ENCODE results near the gene THRAP3.

The THRAP3 gene

DNA sequence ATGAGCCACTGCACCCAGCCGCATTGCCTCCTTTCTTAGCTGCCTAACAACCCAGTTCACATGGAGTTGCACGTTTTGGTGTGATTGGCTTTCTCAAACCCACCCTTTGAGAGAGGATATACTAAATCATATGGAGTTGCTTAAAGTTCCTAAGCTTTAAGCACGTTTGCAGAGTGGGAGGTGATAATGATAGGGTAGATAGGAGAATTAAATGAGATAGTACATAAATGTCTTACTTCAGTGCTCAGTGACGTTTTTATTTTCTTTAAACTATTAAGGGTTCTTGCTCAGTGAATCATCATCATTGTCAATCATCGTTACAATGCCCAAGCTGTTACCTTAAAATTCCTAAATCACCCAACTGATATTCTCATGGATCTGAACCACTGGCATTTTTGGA lies 79.0 kb downstream of the THRAP3 start:
- no peak for DNase-seq

DNA sequence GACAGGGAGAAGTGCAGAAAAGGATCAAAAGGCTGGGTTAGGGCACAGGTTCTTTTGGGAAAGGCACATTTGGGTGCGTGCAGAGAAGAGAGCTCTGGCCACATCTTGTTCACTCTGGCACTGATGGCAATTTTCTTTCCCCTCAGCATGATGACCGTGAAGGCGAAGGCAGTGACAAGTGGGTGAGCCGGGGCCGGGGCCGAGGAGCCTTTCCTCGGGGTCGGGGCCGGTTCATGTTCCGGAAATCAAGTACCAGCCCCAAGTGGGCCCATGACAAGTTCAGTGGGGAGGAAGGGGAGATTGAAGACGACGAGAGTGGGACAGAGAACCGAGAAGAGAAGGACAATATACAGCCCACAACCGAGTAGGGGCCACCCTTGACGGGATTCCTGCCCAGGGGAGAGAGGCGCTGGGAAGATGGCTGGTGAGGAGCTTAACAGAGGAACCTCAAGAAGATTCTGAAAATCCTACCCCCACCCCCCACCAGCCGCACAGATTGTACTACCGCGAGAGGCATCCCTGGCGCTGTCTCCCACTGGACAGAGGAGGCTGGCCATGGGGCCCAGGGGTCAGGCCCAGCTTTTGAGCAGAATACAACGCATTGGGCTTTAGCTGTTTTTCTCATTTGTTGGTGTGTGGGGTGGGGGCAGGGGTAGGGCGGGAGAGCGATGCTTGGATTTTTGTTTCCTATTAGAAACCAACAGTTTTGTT lies 79.6 kb downstream of the THRAP3 start:
- no peak for DNase-seq

DNA sequence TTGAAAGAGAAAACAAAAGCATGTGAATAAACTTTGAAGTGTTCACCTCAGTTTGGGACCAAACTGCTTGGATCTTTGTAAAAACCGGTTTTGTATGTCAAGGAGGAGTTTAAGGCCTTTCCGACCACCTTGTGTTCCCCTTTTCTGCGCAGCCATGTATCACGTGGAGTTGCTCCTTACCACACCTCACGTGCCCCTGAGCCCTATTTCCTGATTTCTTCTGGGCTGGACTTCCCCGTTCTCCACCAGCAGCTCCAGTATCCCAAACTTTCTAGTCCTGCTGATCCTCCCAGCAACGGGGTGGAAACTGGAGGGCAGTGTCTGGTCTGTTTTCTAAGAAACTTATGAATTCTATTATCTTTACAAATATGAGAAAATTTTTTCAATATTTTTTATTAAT lies 80.3 kb downstream of the THRAP3 start:
- no peak for DNase-seq

DNA sequence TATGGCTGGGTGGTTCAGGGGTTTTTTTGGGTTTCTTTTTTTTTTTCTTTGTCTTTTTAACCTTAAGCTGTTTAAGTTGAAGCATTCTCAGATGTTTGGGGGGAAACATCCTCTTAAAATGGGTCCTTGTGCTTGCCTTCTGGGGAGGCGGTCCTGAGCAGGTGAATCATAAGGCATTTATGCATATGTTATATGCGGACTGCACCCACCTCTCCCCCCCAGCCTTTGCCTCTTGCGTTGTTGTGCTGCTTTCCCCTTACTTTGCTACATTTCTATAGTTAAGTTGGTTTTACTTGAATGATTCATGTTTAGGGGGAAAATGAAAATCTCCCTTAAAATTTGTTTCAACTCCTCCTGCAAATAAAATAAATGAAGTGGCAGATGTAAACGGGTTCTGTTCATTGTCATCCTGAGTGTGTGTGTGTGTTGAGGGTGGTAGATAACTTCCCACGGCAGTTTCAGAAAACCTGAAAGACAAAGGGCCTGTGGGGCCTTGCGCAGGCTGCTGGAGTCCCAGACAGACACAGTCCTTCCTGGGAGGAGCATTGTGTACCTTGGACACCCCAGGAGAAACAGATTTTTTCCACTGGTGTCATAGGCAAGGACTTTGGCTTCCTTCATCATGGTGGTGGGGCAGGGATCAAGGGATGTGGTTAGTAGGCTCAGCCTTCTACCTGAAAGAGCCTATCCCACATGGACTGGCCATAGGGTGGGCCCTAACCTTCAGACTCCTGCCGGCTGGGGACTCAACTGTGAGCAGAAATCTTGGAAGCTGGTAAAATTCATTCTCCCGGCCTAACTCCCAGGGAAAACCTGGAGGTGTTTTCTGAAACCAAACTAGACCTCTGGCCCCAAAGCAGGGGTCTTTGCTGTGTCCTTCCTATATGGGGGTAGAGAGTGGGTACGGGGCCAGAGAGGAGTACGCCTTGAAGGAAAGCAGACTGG lies 81.0 kb downstream of the THRAP3 start:
- no peak for DNase-seq

DNA sequence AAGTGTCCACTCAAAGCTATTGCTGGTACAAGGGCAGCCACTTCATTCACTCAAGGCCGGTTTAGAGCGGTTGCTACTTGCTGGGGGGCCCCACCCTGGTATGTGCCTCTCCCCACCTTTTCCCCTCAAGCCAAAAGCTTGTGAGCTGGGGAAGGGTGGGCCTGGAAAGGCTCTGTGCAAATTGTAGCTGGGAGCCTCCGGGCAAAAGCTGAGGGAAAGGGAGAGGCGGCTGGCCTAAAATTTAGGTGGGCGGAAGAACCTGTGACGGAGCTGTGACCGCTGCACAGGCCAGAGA lies 81.6 kb downstream of the THRAP3 start:
- DNase-seq: no peak

DNA sequence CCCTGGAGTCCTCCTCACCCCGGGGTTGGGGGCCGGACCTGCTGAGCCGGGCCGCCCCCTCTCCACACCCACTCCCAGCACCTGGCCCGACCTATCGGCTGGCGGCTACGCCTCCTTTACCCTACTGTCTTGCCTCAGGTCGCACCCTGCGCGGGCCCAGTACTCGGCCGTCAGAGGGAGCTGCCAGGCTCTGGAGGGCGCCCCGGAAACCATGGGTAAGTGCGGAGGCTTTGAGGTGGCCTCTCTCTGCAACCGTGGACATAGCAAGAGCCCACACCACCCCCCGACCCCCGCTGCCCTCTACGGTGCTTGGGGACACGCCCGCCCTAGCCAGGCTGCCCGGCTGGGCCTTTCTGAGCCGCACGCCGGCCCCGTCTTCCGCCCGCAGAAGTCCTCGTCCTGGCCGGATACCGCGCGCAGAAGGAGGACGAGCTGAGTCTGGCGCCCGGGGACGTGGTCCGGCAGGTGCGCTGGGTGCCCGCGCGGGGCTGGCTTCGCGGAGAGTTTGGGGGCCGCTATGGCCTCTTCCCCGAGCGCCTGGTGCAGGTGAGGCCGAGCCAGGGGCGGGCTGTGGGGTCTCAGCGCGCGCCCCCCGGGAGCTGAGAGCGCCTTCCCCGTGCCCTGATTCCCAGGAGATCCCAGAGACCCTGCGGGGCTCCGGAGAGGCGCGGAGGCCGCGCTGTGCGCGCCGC lies 82.1 kb downstream of the THRAP3 start, which contains the start of gene SH3D21:
Gene SH3D21, plus strand, starts transcription at position 159 of the 692 bp plus-strand sequence. Its CDS starts 53 bp downstream, at position 212.
- DNase-seq: peak; percentile 36 to 37

DNA sequence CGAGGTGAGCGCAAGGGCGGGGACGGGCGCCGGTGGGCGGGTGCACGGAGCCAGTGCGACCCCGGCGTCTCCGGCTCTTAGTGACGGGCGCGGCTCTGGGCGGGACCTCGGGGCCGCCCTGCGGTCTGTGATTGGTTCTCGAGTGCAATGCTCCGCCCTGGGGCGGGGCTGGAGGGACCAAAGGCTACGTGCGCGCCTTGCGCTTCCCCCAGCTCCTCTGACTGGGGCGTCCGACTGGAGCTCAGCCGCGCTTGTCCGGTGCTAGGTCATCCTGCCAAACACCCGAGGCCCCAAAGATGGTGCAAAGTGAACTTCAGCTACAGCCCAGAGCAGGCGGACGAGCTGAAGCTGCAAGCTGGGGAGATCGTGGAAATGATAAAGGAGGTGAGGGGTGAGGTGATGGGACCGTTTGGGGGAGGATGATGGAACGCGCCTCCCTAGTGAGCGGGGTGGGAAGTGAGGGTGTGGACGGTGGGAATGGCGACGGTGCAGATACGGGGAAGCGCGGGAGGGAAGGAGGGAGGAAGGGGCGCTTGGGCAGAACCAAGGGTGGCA lies 82.7 kb downstream of the THRAP3 start:
- peak; percentile 89 to 91 for DNase-seq

DNA sequence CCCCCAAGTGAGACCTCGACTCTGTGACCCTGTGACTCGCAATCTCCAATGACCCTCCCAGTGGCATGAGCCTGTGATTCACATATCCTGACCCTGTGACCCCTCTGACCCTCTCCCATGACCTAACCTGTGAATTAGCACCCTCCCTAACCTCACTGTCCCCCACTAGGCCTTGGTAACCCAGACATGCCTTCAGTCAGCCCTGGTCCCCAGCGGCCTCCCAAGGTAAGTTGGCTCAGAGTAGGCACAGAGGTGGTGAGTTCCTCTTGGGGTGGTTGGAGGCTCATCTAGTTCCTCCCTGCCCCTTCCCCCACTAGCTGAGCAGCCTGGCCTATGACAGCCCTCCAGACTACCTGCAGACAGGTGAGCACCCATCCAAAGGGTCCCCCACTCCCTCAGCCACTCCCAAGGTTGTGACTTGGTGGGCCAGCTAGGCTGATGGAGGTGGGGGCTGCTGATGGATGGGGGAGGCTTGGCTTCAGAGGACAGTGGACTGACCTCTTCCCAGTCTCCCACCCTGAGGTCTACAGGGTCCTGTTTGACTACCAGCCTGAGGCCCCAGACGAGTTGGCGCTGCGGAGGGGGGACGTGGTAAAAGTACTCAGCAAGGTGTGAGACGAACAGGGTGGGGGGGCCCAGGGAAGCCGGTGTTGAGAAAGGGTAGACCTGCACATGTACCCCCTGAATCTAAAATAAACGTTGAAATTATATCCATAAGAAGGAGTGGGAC lies 83.5 kb downstream of the THRAP3 start:
- no peak for DNase-seq

DNA sequence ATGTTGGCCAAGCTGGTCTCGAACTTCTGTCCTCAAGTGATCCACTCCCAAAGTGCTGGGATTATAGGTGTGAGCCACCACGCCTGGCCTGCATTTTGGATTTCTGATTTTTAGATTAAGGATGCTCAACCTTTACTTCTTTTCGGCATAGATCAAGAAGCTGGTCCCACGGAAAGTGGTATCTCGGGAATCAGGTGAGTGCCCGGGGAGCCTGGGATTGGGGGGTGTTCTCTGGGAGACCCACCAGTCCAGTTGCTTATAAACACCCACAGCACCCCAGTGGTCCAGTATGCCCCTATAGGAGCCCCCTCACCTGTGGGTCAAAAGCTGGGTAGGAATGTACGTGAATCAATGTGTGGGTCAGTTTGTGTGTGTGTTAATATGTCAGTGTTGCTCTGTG lies 85.2 kb downstream of the THRAP3 start:
- no peak for DNase-seq

DNA sequence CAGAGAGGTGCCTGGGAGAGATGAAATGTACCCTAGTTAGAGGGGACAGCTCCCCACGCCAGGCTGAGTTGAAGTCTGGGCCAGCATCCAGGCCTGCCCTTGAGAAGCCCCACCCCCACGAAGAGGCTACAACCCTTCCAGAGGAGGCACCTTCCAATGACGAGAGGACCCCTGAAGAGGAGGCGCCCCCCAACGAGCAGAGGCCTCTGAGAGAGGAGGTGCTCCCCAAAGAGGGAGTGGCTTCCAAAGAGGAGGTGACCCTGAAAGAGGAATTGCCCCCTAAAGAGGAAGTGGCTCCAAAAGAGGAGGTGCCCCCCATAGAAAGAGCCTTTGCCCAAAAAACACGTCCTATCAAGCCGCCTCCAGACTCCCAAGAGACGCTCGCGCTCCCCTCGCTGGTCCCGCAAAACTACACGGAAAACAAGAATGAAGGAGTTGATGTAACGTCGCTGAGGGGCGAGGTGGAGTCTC lies 96.1 kb downstream of the THRAP3 start:
- no peak for DNase-seq

DNA sequence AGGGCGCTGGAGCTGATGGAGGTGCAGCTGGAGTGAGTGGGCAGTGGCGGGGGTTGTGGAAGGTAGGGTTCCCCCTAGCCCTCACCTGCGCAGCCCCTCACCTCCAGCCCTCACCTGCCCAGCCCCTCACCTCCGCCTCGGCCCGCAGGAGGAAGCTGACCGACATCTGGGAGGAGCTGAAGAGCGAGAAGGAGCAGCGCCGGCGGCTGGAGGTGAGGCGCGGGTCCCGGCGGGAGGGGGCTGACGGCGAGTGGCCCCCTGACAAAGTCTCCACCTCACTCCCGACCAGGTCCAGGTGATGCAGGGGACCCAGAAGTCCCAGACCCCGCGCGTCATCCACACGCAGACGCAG lies 96.5 kb downstream of the THRAP3 start:
- no peak for DNase-seq

DNA sequence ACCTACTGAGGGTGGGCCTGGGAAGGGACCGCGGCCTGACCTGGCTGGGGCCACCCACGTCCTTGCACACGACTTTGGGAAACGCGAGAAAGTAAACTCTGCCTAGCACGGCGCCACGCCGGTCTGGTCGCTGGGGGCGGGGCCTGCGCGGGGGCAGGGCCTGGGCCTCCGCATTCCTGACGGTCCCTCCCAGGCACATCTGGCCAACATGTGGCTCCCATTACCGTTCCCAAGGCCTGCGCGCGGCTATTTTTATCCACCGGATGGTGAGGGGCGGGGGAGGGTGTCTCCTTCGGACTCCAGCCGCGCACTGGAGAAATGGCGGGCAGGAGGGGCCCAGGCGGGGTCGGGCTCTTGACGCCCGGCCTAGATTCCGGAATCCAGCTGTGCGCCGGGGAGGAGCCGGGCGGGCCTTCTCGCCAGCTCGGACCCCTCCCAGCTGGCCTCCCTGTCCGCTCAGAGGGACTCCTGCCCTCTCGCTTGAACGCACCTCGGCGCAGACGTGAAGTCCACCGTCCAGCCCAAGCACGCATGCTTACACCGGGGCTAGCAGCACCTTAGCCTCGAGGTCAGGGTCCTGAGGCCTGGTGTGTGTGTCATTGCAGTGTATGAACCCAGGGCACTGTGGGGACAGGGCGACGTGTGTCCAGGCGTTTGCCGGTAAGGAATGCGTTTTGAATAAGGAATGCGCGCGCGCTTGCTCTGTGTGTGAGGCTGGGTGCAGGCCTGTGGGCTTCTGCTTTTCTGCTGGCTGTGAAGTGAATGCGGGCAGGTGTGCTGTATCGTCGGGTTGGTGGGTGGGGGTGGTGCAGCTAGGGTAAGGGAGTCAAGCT lies 97.1 kb downstream of the THRAP3 start:
- DNase-seq: peak; percentile 24 to 26

DNA sequence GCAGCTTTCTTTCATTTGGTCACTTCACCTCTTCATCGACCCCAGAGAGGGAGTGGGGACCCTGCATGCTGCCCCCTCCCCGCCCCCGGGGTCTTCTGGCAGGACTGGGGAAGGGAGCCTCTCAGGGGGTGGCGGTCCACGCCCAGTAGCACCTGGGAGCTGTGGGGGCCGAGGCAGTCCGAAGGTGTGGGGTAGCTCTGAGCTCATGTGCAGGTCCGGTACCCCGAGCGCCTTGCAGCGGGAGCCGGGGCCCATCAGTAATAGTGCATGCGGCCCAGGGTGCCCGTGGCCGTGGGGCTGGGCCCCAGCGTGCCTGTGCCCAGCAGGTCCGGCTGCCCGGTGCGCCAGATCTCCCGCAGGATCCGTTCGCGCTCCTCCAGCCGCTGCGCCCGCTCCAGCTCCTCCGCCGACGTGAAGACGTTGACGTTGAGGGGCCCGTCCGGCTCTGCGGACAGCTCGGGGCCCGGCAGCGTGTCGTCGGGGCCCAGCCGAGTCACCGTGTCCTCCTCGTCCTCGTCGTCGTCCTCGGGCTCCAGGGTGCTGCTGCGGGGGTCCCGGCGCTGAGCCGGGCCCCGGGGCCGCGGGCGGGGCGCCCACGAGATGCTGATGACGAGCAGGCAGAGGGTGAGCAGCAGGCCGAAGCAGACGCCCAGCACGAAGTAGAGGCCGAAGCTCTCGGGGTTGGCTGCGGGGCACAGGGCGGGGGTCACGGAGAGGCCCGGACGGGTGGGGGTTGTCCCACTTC lies 98.0 kb downstream of the THRAP3 start:
- DNase-seq: no peak

DNA sequence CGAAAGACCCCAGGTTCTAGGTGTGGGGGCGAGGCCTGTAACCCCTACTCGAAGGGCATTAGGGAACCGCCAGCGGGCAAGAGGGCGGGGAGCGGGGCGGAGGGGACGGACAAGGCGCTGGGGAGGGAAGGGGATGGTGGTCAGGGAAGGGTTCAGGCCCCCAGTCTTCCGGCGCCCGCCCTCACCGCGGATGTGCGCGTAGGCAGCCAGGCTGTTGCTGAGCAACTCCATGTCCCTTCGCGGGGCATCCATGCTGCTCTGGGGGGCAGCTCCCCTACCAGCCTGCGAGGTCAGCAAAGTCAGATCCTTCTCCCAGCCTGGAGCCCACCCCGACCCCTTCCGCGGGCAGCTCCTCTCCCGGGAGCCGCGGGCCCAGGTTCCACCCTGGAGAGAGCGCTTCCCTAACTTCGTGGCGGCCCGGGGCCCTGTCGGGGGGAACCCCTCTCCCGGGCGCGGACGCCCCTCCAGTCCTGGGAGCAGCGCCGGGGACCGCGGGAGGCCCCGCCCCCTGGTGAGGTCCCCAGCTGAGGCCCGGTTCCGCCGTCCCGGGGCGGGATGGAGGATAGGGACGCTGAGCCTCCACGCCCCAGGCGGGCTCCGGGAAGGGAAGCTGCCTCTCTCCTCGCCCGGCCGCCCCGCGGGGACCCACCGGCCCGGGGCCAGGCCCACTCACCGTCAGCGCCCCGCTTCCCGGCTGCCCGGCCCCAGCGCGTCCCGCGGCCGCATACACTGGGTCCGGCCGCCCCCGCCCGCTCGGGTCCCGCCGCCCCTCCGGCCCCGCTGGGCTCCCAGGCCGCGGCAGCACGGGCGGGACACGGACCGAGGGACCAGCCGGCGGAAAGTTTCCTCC lies 98.8 kb downstream of the THRAP3 start:
- no peak for DNase-seq

DNA sequence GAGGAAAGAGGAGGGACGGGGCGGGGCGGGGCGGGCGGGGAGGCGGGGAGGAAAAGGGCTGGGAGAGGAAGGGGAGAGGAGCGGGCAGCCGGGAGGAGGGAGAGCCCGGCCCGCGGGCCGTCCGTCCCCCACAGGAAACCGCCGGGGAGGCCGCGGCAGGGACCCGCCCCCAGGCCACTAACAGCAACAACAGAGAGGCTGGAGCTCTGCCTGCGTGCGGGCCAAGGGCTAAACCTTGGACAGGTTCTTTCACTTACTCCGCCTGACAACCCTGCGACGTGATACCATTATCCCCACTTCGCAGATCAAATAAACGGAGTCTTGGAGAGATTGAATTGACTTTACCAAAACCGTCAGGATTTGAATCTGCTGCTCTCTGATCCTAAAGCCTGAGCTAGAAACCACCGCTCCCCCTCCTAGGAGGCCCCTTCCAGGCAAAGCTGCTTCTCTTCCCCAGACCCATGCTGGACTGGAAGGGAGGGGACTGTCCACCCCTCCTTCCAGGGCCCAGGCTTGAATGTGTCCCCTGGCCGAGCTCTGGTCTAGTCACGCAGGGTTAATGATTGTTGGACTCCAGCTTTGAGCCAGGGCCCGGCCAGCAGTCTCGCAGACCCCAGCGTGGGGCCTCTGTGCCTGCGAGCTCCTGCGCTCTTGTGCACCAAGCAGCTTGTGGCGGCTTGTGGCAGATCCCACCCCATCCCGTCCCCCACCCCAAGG lies 99.6 kb downstream of the THRAP3 start, which contains the start of gene EVA1B:
Gene EVA1B, minus strand, starts transcription at position 10 of the 717 bp plus-strand sequence. CDS start 608 bp downstream, outside the sequence.
- peak; percentile 43 to 55 for DNase-seq

DNA sequence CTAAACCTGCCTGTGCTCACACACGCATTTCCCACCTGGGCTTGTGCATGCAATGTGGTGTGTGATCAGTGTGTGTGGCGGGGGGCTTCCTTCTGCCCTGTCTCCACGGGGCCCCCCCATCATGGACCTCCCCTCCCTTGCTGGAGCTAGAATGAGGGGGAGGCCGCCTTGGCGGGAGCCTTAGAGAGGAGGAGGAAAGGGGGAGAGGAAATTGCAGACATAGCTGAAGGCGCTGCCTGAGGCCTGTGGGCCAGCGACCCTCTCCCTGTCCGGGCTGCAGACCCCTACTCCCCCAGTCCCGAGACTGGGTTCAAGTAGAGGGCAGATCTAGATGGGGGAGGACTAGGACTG lies 100.1 kb downstream of the THRAP3 start:
- no peak for DNase-seq

DNA sequence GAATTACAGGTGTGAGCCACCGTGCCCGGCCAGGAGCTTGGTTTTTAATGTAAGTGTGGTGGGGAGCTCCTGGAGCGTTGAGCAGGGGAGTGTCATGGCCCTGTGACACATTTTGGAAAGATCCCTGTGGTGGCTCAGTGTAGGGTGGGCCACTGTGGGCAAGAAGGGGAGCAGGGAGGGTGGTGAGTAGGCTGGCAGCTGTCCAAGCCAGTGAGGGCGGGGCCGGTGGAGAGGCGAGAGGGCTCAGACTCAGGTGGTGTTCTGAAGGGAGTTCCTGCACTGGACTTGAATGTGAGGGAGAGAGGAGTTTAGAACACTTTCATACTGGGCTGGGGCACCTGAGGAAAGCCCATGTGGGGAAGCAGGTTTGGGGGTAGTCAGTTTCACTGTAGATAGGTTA lies 102.3 kb downstream of the THRAP3 start:
- no peak for DNase-seq

DNA sequence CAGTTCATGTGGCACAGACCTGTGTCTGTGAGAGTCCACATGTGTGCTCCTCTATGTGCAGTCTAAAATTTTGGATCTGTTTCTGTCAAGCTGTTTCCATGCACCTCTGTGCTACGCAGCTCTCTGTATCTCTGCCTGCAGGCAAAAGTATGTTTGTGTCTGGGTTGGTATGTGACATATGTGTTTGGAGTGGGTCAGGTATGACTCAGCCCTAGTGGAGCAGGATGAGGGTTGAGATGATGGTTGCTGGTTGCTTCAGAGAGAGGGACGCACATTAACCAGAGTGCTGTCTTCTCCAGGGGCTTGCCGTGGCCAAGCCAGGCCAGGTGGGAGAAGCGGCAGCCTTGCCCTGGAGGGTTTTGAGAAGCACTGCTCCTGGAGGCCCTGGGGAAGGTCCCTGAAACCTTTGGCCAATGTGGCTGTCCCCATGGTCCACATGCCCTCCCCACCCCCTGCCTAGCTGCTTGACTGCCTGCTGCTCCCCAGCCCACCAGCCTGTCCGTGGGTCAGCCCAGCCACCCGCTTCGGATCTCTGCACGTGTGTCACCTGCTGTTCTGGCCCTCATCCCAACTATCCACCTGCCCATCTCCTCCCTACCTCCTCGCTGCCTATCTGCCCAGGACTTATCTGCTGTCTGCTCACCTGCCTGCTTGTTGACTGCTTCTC lies 103.3 kb downstream of the THRAP3 start:
- no peak for DNase-seq

DNA sequence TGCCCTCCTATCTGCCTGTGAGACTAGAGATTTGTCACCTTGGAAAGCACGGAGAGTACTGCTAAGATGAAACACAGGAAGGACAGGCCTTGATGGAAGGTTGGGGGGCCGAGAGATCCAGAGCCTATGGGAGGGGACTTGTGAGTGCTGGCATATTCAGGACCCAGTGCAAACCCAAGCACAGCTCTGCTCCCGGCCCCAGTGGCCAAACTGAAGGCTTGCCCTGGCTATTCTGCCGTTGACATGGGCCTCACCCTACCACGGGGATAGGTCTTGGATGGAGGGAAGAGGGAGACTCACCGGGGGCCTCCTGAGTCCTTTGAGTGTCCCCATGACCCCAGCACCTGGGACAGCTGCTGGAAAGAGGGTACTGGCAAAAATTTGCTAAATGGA lies 103.8 kb downstream of the THRAP3 start:
- DNase-seq: no peak
